H1 (cell line): Measurements from ENCODE around the gene NSUN6. TPM values are rescaled to one million over a fixed set of nuclear protein-coding genes. Genes with fewer than 3 reads are reported as not detected.

Experiments
- CBX5 ChIP-seq: fragments of 300-800, 300-1000 bp; sonication (generic); IDR thresholded peaks from 2 replicates; pipeline ENCODE4 v1.7.1; 2016; ENCODE audit warnings: antibody characterized with exemption, low read length, low read depth
- EP300 ChIP-seq, 2 experiments: IDR thresholded peaks; 1 replicate in 1 of 2; 2 replicates in 1 of 2; pipeline ENCODE4 v1.6.1; 2011 to 2012; ENCODE audit warnings: low read depth in 2 of 2, low read length in 2 of 2, mild to moderate bottlenecking in 2 of 2, borderline replicate concordance in 1 of 2, inconsistent platforms in 1 of 2, moderate library complexity in 1 of 2
- POLR2AphosphoS5 ChIP-seq: IDR thresholded peaks from 2 replicates; pipeline ENCODE4 v1.6.1; 2011; ENCODE audit warnings: low read depth, low read length
- USF2 ChIP-seq: IDR thresholded peaks from 2 replicates; pipeline ENCODE4 v1.6.1; 2011; ENCODE audit warnings: low read length, improper control_type of control experiment
- polyA plus RNA-seq, 7 experiments: library from polyadenylated mRNA; depleted of rRNA in 3 of 7; stranded (reverse) in 5 of 7; unstranded in 2 of 7; fragments of >200 nt in 5 of 7; fragments of 200-250 nt in 2 of 7; gene quantifications; 1 replicate in 5 of 7; 2 replicates in 1 of 7; 4 replicates in 1 of 7; pipeline versions ENCODE4 v1.2.1 to v1.2.3, GENCODE V29; 2011 to 2013; ENCODE audit warnings: missing spikeins in 2 of 7, mixed read lengths in 2 of 7
- total RNA-seq: library from RNA; stranded (reverse); fragmentation: NEBNext Ultra II Directional; extraction: Animal tissue kit (Norgen Biotek cat#: 25700); gene quantifications from 2 replicates; pipeline ENCODE4 v1.2.1, GENCODE V29; 2021

The NSUN6 gene
- total and polyA plus RNA-seq, 2 of the 8 experiments (the other 6 are each of a cell fraction or from before 2014, with no cell fraction given) = 5.9 to 14.4 TPM

GRCh38 chr10:18665815-18666558, 14.6 kb upstream of the NSUN6 start (continued):
- no peak for TF ChIP-seq USF2
- no peak for TF ChIP-seq POLR2AphosphoS5
- TF ChIP-seq CBX5 = no peak
- no peak for TF ChIP-seq EP300 (IDR thresholded peaks at IDR 0.05; ENCODE audit: borderline replicate concordance in 1 of 2, low read depth in 2 of 2, low read length in 2 of 2)
